ENCODE data around the gene NAA80. TPM values are rescaled to one million over a fixed set of nuclear protein-coding genes. Genes with fewer than 3 reads are reported as not detected.
"Not testable (repeated sequence)": the region's sequence is repeated elsewhere in the genome, so short reads cannot be mapped to it uniquely, and the experiment has no call there.

Gene NAA80
- total and polyA plus RNA-seq, 10 of the 15 experiments (the other 5 are each of a cell fraction or from before 2014, with no cell fraction given): 0.48 to 12.7 (median 6.7) TPM

DNA sequence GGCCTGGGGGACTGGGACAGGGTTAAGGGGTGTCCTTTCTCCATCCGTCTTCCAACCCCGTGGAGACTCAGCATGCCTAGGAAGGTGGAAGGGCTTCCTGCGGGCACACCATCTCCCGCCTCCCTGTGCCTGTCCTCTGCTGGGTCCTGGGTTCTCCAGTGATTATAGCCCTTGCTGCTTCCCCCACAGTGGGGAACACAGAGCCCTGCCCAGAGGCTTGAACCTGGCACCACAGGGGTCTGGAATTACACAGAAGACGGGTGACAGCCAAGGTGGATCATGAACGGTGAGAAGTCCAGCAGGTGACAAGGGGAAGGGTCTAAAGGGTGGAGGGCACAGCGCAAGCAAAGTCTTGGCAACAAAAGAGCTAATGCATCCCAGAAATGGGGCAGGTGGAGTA lies 36.4 kb downstream of the NAA80 start:
- intact Hi-C loops (cut with micrococcal nuclease; ENCODE audit: unreplicated experiment) (no loop called here), in situ Hi-C loops (cut with MboI) (no loop called here)
- SMC1A ChIA-PET (ENCODE audit: uncharacterized antibody, unreplicated experiment): interaction anchor here (1.0 to 1.3 kb wide), 2 partner anchors 10 to 35 kb away, joined by 3 read pairs; no protein-coding TSS in a partner anchor

GRCh38 chr3:50262200-50262599 lies 37.0 kb downstream of the NAA80 start:
- intact Hi-C loops (cut with micrococcal nuclease; ENCODE audit: unreplicated experiment); H4K20me1 ChIP-seq (ENCODE audit: control insufficient read depth, insufficient read depth); H3K27ac ChIP-seq (ENCODE audit: control insufficient read depth, insufficient read depth); H3K9me3 ChIP-seq (replicated peaks; ENCODE audit: control insufficient read depth, insufficient read depth, low read length); POLR2A ChIA-PET; H3K79me2 ChIP-seq (ENCODE audit: control insufficient read depth, insufficient read depth, low read length); H3K4me2 ChIP-seq (ENCODE audit: control insufficient read depth, insufficient read depth); FAIRE-seq; in situ Hi-C loops (cut with MboI); DNase-seq (ENCODE audit: low read depth, low spot score); H3K9ac ChIP-seq (ENCODE audit: control insufficient read depth, insufficient read depth, low read length); BruUV-seq (replicated peaks); H3K4me3 ChIP-seq; H2AFZ ChIP-seq (ENCODE audit: control insufficient read depth, low read depth, low read length); H3K27me3 ChIP-seq (replicated peaks in 1 of 2; ENCODE audit: control insufficient read depth in 2 of 2, insufficient read depth in 2 of 2, low read length in 1 of 2); H3K36me3 ChIP-seq (ENCODE audit: control insufficient read depth in 2 of 2, insufficient read depth in 2 of 2, low read length in 1 of 2); ATAC-seq: not testable (repeated sequence)
- ChIA-PET SMC1A (ENCODE audit: uncharacterized antibody, unreplicated experiment) (interaction anchor here (1.2 kb wide), 1 partner anchor 16 kb away, joined by 3 read pairs; no protein-coding TSS in a partner anchor), CTCF (interaction anchor here (7.9 kb wide), 1 partner anchor 15 kb away, joined by 43 read pairs; no protein-coding TSS in a partner anchor), RAD21 (ENCODE audit: unreplicated experiment) (interaction anchor here (0.7 kb wide), 1 partner anchor 34 kb away, joined by 3 read pairs; no protein-coding TSS in a partner anchor)
- WGBS (ENCODE audit: insufficient coverage, insufficient replicate concordance, low lambda C conversion rate, missing lambda C conversion rate): 85% methylated on average over 4 of the region's 4 CpGs
- H3K4me1 ChIP-seq (ENCODE audit: control insufficient read depth, insufficient read depth, low read length): peaks cover 14% of the 10 kb centered on the region

More for the DNA sequence above, 36.4 kb downstream of the NAA80 start:
- no peaks in the 10 kb centered on the region for H4K20me1 ChIP-seq (ENCODE audit: control insufficient read depth, insufficient read depth)
- no peak for TF ChIP-seq IKZF2 (IDR thresholded peaks at IDR 0.05)
- peaks cover 14% of the 10 kb centered on the region for H3K4me1 ChIP-seq (ENCODE audit: control insufficient read depth, insufficient read depth, low read length)
- RAD21 ChIA-PET (ENCODE audit: unreplicated experiment): interaction anchor here (1.7 kb wide), 1 partner anchor 16 kb away, joined by 5 read pairs; no protein-coding TSS in a partner anchor
- H3K9me3 ChIP-seq (replicated peaks; ENCODE audit: control insufficient read depth, insufficient read depth, low read length): no peaks in the 10 kb centered on the region; the same call in 2 of the 3 replicates
- H3K9ac ChIP-seq (ENCODE audit: control insufficient read depth, insufficient read depth, low read length): no peak overlapping the region
- peaks cover 0 to 5% of the 10 kb centered on the region in 2 experiments; a peak in 3 of 4 replicates for H3K36me3 ChIP-seq (ENCODE audit: control insufficient read depth in 2 of 2, insufficient read depth in 2 of 2, low read length in 1 of 2)
- no peaks in the 10 kb centered on the region for H3K79me2 ChIP-seq (ENCODE audit: control insufficient read depth, insufficient read depth, low read length)
- H3K27ac ChIP-seq (ENCODE audit: control insufficient read depth, insufficient read depth): no peak overlapping the region
- CTCF ChIA-PET: interaction anchor here (7.9 kb wide), 1 partner anchor 16 kb away, joined by 43 read pairs; no protein-coding TSS in a partner anchor
- 65% methylated on average over 7 of the region's 7 CpGs for WGBS (ENCODE audit: insufficient coverage, insufficient replicate concordance, low lambda C conversion rate, missing lambda C conversion rate)
- ATAC-seq (no peak), FAIRE-seq (no peak), DNase-seq (ENCODE audit: low read depth, low spot score) (no peak)
- BruUV-seq (replicated peaks): no TSS peak
- no peak overlapping the region for H3K4me3 ChIP-seq
- H3K4me2 ChIP-seq (ENCODE audit: control insufficient read depth, insufficient read depth): no peak overlapping the region
- peaks cover 0 to 4% of the 10 kb centered on the region in 2 experiments; a peak in 1 of 4 replicates for H3K27me3 ChIP-seq (replicated peaks in 1 of 2; ENCODE audit: control insufficient read depth in 2 of 2, insufficient read depth in 2 of 2, low read length in 1 of 2)
- H2AFZ ChIP-seq (ENCODE audit: control insufficient read depth, low read depth, low read length): no peak overlapping the region
- POLR2A ChIA-PET: no interaction called here

Data from GM12878 (cell line).